Breast epithelium (tissue), 3 donors: ENCODE data around the gene MSL3.

Experiments used
- CTCF ChIP-seq, 3 donors: fragments of 450-650 bp; IDR thresholded peaks; one replicate each; pipeline ENCODE4 v1.5.1; 2016 to 2017; ENCODE audit warnings: antibody characterized with exemption in 3 of 3, mild to moderate bottlenecking in 3 of 3, moderate library complexity in 3 of 3
- POLR2A ChIP-seq: fragments of 450-650 bp; IDR thresholded peaks from one replicate; pipeline ENCODE4 v1.6.1; 2016; ENCODE audit warnings: antibody characterized with exemption, mild to moderate bottlenecking, moderate library complexity

DNA sequence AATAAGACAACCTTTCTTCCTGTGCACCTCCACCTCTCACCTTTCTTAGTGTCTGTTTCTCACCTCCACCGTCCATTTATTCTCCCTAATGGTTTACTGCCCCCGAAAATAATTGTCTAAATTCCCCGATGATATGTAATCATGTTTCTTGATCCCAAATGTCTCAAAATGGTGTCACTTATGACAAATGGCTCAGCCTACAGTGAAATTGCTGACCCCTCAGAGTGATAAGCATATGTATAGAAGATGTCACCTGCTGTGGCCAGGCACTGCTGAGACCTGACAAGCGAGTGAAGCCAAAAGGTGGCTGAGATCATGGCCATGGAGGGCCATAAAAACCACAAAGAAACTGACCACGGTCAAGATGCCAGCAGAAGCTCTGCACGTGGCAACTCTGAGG lies 35.7 kb downstream of the MSL3 start:
- TF ChIP-seq POLR2A (no peak), CTCF (IDR thresholded peaks at IDR 0.05) (no peak)
